ENCODE results near the gene FAU.
"Not testable (repeated sequence)": the region's sequence is repeated elsewhere in the genome, so short reads cannot be mapped to it uniquely, and the experiment has no call there.

Gene FAU

GRCh38 chr11:65121865-65122696 lies at the start of gene FAU, which contains the start of gene MRPL49:
TSS of gene FAU (minus strand) at chr11:65122134. CDS start at chr11:65121813, 321 bp downstream.
TSS of gene MRPL49 (plus strand) at chr11:65122321. CDS start at chr11:65122347, 26 bp downstream.
- peak; percentile 71 to 99 (median 93) for DNase-seq

GRCh38 chr11:65170058-65170534 lies 48.2 kb upstream of the FAU start, which contains the start of gene SPDYC:
TSS of gene SPDYC (plus strand) at chr11:65170233. CDS start at chr11:65171358, 1,125 bp downstream.
- DNase-seq: no peak

GRCh38 chr11:65169164-65169641 lies 47.3 kb upstream of the FAU start:
- DNase-seq: no peak

GRCh38 chr11:65167656-65168055 lies 45.7 kb upstream of the FAU start:
- no peak for DNase-seq

- DNase-seq: no peak
Measured at GRCh38 chr11:65166893-65167292, 45.0 kb upstream of the FAU start.

GRCh38 chr11:65165410-65166317 lies 43.7 kb upstream of the FAU start:
- no peak for DNase-seq

GRCh38 chr11:65163684-65164083 lies 41.8 kb upstream of the FAU start:
- DNase-seq: no peak

GRCh38 chr11:65160643-65161042 lies 38.7 kb upstream of the FAU start:
- DNase-seq: no peak

- no peak for DNase-seq
Measured at GRCh38 chr11:65159012-65159411, 37.1 kb upstream of the FAU start.

GRCh38 chr11:65157336-65157735 lies 35.4 kb upstream of the FAU start:
- no peak for DNase-seq

- DNase-seq: no peak
Measured at GRCh38 chr11:65156926-65157325, 35.0 kb upstream of the FAU start.

- no peak for DNase-seq
Measured at GRCh38 chr11:65156256-65156655, 34.3 kb upstream of the FAU start.

- no peak for DNase-seq
Measured at GRCh38 chr11:65152122-65152521, 30.2 kb upstream of the FAU start.

GRCh38 chr11:65151331-65151899 lies 29.5 kb upstream of the FAU start:
- DNase-seq: no peak

GRCh38 chr11:65150509-65151299 lies 28.8 kb upstream of the FAU start:
- DNase-seq: peak in 49 of 58 donors; percentile 6 to 84 (median 42)

GRCh38 chr11:65150131-65150508 lies 28.2 kb upstream of the FAU start:
- not testable (repeated sequence) for DNase-seq

- no peak for DNase-seq
Measured at GRCh38 chr11:65148657-65149056, 26.7 kb upstream of the FAU start.

GRCh38 chr11:65147352-65148075 lies 25.6 kb upstream of the FAU start:
- no peak for DNase-seq

- no peak for DNase-seq
Measured at GRCh38 chr11:65141896-65142494, 20.1 kb upstream of the FAU start.

Measured in anterior cingulate cortex (tissue), 58 donors.